HL-60/S4 treated with phorbol 12-myristate 13-acetate at 8.2 ng/mL for 4 days and 3 days (cell line): ENCODE data around the gene SLC25A17.
"Not testable (repeated sequence)": the region's sequence is repeated elsewhere in the genome, so short reads cannot be mapped to it uniquely, and the experiment has no call there.

Source experiments
- in situ Hi-C: fragments of 300-500 bp; cut with MboI; formaldehyde crosslinking; loops from 2 replicates; pipeline ENCODE4 v1.15.0; 2022; ENCODE audit warnings: low sequenced_read_pairs

Gene SLC25A17

GRCh38 chr22:40819599-40820140 is 524 bp upstream of the SLC25A17 start:
- in situ Hi-C loops = no loop called here

- in situ Hi-C loops = no loop called here
These were observed 877 bp downstream of the SLC25A17 start for GRCh38 chr22:40818192-40818746.

DNA sequence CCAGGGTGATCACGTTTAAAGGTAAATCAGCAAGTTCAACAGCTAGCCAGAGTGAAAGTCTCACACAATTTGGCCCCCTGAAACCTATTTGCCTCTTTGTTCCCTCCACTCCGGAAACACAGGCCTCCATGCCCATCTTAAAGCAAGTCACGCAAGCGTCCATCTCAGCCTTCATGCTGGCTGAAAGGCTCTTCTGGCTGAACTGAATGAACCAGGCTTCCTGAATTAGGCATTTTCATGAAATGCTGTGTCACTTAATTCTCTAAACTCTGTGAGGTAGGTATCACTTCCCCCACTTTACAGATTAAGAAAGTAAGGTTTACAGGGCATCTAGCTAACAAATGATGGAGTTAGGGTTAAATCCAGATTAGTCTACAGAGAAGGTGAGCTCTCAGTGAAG is 1.4 kb downstream of the SLC25A17 start:
- in situ Hi-C loops = no loop called here

- in situ Hi-C loops = no loop called here
These were observed 5.2 kb downstream of the SLC25A17 start for GRCh38 chr22:40813912-40814315.

DNA sequence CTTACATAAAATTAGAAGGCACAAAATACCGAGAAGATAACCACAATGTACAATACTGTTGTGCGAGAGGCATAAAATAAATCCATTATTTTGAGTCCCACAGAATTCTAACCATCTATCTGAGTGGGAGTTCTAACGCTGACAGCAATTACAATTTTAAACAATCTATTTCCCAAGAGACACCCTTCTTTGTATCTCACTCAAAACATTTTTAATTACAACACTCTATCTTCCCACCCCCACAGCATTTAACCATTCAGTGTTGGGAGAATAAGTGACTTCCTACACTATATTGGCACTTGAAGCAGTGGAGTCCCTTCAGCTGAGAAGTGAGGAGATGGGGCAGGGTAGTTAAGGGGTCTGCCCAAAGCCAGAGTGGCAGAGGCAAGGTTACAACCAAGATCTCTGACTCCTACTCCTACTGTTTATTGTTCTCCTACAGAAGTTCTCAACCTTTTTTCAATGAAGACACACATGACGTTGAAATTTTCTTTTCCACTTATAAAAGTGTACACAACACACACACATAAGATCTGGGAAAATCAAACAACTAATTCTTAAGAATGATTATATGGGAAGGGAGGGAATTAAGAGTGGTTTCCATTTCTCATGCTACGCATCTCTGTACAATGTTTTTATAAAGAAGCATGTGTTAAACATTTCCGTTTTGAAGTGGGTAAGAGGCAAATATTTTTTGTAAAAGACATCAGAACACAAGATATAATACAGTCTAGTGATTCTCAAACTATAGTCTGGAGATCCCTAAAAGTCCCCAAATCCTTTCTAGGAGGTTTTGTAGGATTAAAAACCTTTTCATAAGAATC is 10.9 kb downstream of the SLC25A17 start:
- in situ Hi-C loops = no loop called here

DNA sequence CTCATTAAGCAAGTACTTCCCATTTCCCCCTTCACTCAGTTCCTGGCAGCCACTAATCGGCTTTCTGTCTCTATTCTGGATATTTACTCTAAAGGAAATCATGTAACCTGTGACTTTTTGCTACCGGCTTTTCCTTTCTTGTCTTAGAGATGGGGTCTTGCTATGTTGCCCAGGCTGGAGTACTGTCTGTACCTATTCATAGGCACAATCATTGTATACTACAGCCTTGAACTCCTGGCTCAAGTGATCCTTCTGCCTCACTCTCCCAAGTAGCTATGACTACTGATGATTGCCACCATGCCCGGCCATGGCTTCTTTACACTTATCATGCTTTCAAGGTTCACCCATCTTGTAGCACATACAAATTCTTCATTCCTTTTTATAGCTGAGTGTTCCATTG is 12.4 kb downstream of the SLC25A17 start:
- in situ Hi-C loops = no loop called here

DNA sequence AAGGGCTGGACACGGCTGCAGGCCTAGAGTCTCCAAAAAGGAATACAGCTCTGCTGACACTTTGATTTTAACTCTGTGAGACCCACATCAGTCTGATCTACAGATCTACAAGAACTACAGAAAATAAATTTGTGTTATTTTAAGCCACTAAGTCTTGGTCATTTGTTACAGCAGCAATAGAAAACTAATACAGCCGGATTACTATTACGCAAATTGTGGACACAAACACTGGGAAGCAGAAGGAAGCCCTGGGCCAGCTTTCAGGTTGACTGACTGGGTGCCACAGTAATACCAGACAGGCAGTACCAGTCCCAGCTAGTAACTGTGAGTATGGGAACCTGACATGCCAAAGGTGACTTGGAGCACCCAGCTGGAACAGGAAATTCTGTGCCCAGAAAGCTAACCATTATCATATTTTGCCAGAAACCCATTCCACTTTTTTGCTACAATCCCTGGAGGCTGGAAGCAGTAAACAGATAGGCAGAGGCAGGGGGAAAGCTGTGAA is 13.4 kb downstream of the SLC25A17 start:
- in situ Hi-C loops = no loop called here

DNA sequence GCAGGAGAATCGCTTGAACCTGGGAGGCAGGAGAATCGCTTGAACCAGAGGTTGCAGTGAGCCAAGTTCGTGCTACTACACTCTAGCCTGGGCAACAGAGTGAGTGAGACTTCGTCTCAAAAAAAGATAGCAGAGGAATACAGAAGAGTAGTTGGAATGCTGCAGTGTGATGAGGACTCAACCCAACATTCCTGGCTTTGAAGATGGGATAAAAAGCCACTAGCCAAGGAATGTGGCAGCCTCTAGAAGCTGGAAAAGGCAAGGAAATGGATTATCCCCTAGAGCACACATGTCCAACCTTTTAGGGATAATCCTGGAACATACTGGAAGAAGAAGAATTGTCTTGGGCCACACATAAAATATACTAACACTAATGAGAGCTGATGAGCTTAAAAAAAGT is 13.9 kb downstream of the SLC25A17 start:
- in situ Hi-C loops = no loop called here

DNA sequence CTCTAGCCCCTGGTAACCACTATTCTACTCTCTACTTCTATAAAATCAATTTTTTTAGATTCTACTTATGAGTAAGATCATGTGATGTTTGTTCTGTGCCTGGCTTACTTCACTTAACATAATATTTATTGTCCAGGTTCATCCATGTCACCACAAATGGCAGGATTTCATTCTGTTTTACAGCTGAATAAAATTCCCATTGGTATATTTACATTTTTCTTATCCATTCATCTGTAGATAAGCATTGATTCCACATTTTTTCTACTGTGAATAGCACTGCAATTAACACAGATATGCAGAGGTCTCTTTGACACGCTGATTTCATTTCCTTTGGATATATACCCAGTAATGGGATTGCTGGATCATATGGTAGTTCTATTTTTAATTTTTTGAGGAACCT is 15.8 kb downstream of the SLC25A17 start:
- in situ Hi-C loops = no loop called here

- in situ Hi-C loops = no loop called here
These were observed 20.1 kb downstream of the SLC25A17 start for GRCh38 chr22:40799008-40799407.

DNA sequence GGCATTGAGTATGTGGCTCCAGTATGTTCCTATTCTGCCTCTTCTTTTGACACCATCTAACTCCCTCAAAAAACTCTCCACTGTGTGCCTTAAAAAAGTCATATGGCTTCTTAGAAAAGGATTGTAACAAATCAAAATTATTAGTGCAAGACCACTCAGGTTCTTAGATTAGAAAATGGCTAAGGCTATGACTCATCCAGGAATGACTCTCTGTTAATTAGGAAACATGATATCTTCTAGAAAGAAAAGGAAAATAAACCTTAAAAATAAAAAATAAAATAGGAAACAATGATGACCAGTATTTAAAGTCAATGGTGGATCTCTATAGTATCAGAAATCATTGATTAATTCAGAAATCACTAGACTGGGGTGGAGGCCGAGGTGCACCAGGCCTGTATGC is 21.7 kb downstream of the SLC25A17 start:
- in situ Hi-C loops = no loop called here

GRCh38 chr22:40792451-40792850 is 26.7 kb downstream of the SLC25A17 start:
- in situ Hi-C loops = no loop called here

DNA sequence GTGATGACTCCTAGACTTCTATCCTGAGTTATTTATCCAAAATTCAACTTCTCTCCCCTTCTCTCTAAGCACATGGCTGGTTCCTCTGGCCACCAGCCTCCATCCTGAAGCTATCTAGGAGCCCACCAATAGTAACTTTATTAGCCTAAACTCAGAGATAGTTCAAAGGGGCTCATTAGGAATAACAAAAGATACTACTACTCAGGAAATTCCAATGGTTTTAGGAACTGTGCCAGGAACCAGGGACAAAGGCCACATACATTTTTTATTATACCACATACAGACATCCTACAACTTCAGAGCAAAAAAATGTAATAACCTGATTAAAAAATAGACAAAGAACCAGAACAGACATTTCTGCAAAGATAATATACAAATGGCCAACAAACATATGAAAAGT is 27.9 kb downstream of the SLC25A17 start:
- in situ Hi-C loops = no loop called here

- in situ Hi-C loops = no loop called here
These were observed 30.0 kb downstream of the SLC25A17 start for GRCh38 chr22:40789131-40789530.

DNA sequence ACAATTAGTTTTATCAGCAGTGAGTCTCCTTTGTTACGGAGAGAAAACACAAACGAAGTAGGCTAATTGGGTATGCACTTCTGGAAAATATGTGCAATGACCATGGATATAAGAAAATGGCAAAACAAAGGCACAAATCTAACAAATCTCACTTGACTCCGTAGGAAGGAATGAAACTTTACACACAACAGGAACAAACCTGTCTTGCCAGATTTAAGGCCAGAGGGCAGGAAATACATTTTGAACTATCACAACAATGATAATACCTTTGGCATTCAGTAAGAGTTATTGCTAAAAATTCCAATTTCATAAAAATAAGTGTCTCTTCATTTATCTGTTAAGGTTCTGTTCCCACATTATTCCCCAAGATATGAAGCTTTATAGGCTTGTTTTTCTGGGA is 36.6 kb downstream of the SLC25A17 start:
- in situ Hi-C loops = no loop called here

DNA sequence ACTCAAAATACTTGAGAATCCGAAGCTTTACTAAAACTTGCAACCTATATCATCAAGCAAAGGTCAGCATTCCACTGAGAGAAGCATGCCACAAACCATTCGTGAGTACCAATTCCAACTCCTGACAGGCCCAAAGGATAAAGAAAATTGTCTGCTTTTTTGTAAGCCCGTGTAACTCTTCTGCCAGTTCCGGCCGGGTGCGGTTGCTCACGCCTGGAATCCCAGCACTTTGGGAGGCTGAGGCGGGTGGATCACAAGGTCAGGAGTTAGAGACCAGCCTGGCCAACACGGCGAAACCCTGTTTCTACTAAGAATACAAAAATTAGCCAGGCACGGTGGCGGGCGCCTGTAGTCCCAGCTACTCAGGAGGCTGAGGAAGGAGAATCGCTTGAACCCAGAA is 37.4 kb downstream of the SLC25A17 start:
- in situ Hi-C loops = not testable (repeated sequence)

- in situ Hi-C loops = no loop called here
These were observed 49.4 kb downstream of the SLC25A17 start for GRCh38 chr22:40769761-40770160.

DNA sequence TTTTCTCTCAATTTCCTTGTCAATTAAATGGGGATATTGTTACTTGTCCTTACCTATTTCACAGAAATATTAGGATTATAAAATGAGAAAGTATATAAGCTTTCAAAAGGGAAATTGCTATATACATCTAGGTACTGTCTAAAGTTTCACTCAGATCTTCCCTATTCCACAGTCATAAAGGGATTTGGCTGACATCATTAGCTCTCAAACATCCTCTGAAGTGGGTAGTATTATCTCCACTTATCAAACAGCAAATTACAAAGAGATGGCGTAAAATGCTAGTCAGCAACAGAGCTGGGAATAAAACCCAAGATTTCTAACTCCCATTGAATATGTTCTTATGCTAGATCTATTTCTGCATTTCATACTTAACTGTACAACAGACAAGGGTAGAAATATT is 50.9 kb downstream of the SLC25A17 start:
- in situ Hi-C loops = no loop called here

- in situ Hi-C loops = no loop called here
These were observed 52.2 kb downstream of the SLC25A17 start for GRCh38 chr22:40766956-40767355.

DNA sequence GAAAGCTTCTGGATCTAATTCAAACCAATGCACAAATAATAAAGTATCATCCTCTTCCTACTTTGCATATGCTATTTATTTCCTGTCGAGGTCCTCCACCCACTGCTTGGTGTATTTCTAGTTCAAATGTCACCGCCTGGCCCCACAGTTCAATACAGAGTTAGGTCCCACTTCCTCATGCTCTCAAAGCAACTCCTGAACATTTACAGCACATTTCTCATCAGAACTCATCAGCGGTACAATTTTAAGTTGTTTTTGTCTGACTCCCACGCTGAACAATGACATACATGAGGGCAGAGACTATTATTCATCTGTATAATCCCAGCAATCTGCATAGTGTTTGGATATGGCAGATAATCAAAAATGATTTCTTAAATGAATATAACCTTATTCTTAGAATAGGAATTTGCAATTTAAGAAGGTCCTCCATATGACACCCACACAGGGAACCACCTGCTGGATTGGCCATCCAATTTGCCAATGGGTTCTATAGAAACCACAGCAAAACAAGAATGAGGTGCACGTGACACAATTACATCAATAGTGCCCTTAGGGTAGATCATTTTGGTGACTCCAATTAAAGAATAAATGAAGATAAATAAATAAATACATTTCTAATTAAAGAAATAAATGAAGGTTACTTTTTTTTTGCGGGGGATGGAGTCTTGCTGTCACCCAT is 54.2 kb downstream of the SLC25A17 start:
- in situ Hi-C loops = no loop called here

GRCh38 chr22:40759294-40759840 is 59.8 kb downstream of the SLC25A17 start:
- in situ Hi-C loops = no loop called here
